Esophagus squamous epithelium (tissue), 5 donors: Measurements from ENCODE around the gene CLECL1. TPM values are rescaled to one million over a fixed set of nuclear protein-coding genes. Genes with fewer than 3 reads are reported as not detected.
"Not testable (repeated sequence)": the region's sequence is repeated elsewhere in the genome, so short reads cannot be mapped to it uniquely, and the experiment has no call there.

ENCODE experiments used
- DNase-seq: peaks from one replicate; lab custom pipeline; 2025; lab: John Stamatoyannopoulos, UW
- H3K27ac ChIP-seq, 4 donors: fragments of 200-600 bp; sonication (generic); one replicate each; pipeline ENCODE4 v1.5.1; 2016 to 2019; ENCODE audit warnings: mild to moderate bottlenecking in 1 of 4
- H3K27me3 ChIP-seq, 4 donors: fragments of 200-600 bp; sonication (generic); 1 replicate in 3 of 4; 2 replicates in 1 of 4; pipeline versions ENCODE4 v1.5.1 to v1.6.0; 2017 to 2021; ENCODE audit warnings: antibody characterized with exemption in 1 of 4
- H3K36me3 ChIP-seq, 3 donors: fragments of 200-600 bp; sonication (generic); one replicate each; pipeline ENCODE4 v1.5.1; 2016 to 2019
- H3K4me1 ChIP-seq, 3 donors: fragments of 200-600 bp; sonication (generic); one replicate each; pipeline ENCODE4 v1.5.1; 2017 to 2019
- H3K4me3 ChIP-seq, 4 donors: fragments of 200-600 bp; sonication (generic); 1 replicate in 3 of 4; 2 replicates in 1 of 4; pipeline ENCODE4 v1.5.1; 2016 to 2019; ENCODE audit warnings: mild to moderate bottlenecking in 2 of 4, moderate library complexity in 1 of 4
- H3K9me3 ChIP-seq, 3 donors: fragments of 200-600 bp; sonication (generic); one replicate each; pipeline ENCODE4 v1.5.1; 2016 to 2019
- POLR2A ChIP-seq, 4 donors: fragments of 450-650 bp; IDR thresholded peaks; one replicate each; pipeline ENCODE4 v1.6.1; 2017; ENCODE audit warnings: antibody characterized with exemption in 4 of 4, mild to moderate bottlenecking in 4 of 4, moderate library complexity in 3 of 4
- WGBS, 2 donors: methylation state at CpG; one replicate each; pipeline ENCODE4 v1.1.5; 2018; 5-methylcytosine and 5-hydroxymethylcytosine counted together
- intact Hi-C: fragments of 100-400 bp; cut with DNase I; formaldehyde crosslinking; loops from one replicate; pipeline ENCODE4 v1.15.0; 2022
- total RNA-seq, 4 donors: library from RNA; depleted of rRNA; stranded (reverse); fragments of >200 nt; gene quantifications; one replicate each; pipeline ENCODE4 v1.1.0, GENCODE V29; 2016
- TF ChIP-seq, protein P1 (sequence below), 6 experiments: fragments of 450-650 bp in 4 of 6; fragments of 200-600 bp in 2 of 6; sonication (generic) in 2 of 6; IDR thresholded peaks; one replicate each; pipeline ENCODE4 v1.5.1; 2016 to 2019; ENCODE audit warnings: antibody characterized with exemption in 6 of 6, mild to moderate bottlenecking in 4 of 6, moderate library complexity in 4 of 6
- donor health status: DM: yes; HTN: yes; CAD: no.

The CLECL1 gene
- total RNA-seq, 4 donors from 2014 or later, result 1.1 TPM; not detected in 3

GRCh38 chr12:9707356-9707755 lies 25.5 kb downstream of the CLECL1 start:
- no peaks in the 10 kb centered on the region for H3K36me3 ChIP-seq
- peaks cover 0 to 12% (median 0%) of the 10 kb centered on the region in 3 donors for H3K4me1 ChIP-seq
- H3K27ac ChIP-seq, result no peak overlapping the region
- no peaks in the 10 kb centered on the region for H3K9me3 ChIP-seq
- no peaks in the 10 kb centered on the region for H3K27me3 ChIP-seq
- no peak overlapping the region for H3K4me3 ChIP-seq
- TF ChIP-seq, protein P1, sequence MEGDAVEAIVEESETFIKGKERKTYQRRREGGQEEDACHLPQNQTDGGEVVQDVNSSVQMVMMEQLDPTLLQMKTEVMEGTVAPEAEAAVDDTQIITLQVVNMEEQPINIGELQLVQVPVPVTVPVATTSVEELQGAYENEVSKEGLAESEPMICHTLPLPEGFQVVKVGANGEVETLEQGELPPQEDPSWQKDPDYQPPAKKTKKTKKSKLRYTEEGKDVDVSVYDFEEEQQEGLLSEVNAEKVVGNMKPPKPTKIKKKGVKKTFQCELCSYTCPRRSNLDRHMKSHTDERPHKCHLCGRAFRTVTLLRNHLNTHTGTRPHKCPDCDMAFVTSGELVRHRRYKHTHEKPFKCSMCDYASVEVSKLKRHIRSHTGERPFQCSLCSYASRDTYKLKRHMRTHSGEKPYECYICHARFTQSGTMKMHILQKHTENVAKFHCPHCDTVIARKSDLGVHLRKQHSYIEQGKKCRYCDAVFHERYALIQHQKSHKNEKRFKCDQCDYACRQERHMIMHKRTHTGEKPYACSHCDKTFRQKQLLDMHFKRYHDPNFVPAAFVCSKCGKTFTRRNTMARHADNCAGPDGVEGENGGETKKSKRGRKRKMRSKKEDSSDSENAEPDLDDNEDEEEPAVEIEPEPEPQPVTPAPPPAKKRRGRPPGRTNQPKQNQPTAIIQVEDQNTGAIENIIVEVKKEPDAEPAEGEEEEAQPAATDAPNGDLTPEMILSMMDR (IDR thresholded peaks at IDR 0.05), result no peak
- no peak for TF ChIP-seq POLR2A (IDR thresholded peaks at IDR 0.05)
- DNase-seq, result no peak
- intact Hi-C loops, result loop anchor here (5.0 kb wide), 1 partner anchor 70 kb away; no protein-coding TSS in a partner anchor

GRCh38 chr12:9706086-9706685 lies 26.7 kb downstream of the CLECL1 start:
- H3K4me1 ChIP-seq, result peaks cover 0 to 12% (median 0%) of the 10 kb centered on the region in 3 donors
- intact Hi-C loops, result loop anchor here (5.0 kb wide), 1 partner anchor 69 kb away; no protein-coding TSS in a partner anchor
- no peak for TF ChIP-seq POLR2A (IDR thresholded peaks at IDR 0.05)
- TF ChIP-seq, protein P1 (IDR thresholded peaks at IDR 0.05), result no peak
- H3K9me3 ChIP-seq, result no peaks in the 10 kb centered on the region
- no peak overlapping the region for H3K27ac ChIP-seq
- no peak overlapping the region for H3K4me3 ChIP-seq
- no peak for DNase-seq
- no peaks in the 10 kb centered on the region for H3K27me3 ChIP-seq
- no peaks in the 10 kb centered on the region for H3K36me3 ChIP-seq

DNA sequence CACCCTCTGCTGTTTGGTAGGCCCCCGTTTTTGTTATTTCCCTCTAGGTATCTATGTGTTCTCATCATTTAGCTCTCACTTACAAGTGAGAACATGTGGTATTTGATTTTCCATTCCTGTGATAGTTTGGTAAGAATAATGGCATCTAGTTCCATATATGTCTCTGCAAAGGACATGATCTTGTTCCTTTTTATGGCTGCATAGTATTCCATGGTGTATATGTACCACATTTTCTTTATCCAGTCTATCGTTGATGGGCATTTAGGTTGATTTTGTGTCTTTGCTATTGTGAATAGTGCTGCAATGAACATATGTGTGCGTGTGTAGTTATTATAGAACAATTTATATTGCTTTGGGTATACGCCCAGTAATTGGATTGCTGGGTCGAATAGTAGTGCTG lies 28.3 kb downstream of the CLECL1 start:
- 84 to 87% methylated on average over 5 of the region's 5 CpGs for WGBS, 2 donors
- H3K27me3 ChIP-seq, H3K9me3 ChIP-seq, intact Hi-C loops, DNase-seq, H3K27ac ChIP-seq, H3K36me3 ChIP-seq, H3K4me3 ChIP-seq: not testable (repeated sequence)
- peaks cover 0 to 22% (median 3%) of the 10 kb centered on the region in 3 donors for H3K4me1 ChIP-seq

DNA sequence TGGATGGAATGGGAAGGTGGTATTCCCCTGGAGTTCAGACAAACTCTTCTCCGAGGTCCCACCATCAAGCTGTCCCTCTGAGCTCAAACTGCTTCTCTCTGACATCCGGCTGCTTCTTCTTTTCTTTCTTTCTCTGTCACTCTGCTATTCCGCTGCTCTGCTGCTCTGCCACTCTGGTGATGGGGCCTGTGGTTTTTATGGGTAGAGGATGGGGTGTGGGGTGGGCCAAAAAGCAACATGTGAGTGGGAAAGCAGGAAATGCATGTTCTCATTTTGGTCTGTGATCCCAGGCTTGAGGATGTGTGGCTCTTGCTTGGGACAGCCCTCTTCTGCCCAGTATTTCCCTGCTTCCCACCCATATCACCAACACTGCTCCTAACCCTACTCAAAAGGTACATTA lies 30.6 kb downstream of the CLECL1 start:
- intact Hi-C loops, result no loop called here

GRCh38 chr12:9701380-9702154 lies 31.3 kb downstream of the CLECL1 start:
- no peak overlapping the region for H3K27ac ChIP-seq
- TF ChIP-seq, protein P1 (IDR thresholded peaks at IDR 0.05), result no peak
- WGBS, 2 donors, result 71 to 100% methylated on average over 1 of the region's 1 CpG
- no peaks in the 10 kb centered on the region for H3K36me3 ChIP-seq
- H3K4me1 ChIP-seq, result peaks cover 0 to 11% (median 3%) of the 10 kb centered on the region in 3 donors
- H3K27me3 ChIP-seq, result no peaks in the 10 kb centered on the region
- peaks cover 0 to 8% (median 3%) of the 10 kb centered on the region in 3 donors for H3K9me3 ChIP-seq
- no peak overlapping the region for H3K4me3 ChIP-seq
- no peak for DNase-seq
- intact Hi-C loops, result no loop called here

More for the DNA sequence above, 30.6 kb downstream of the CLECL1 start:
- TF ChIP-seq POLR2A (IDR thresholded peaks at IDR 0.05), result peak in 1 of 4 donors; percentile 18
- TF ChIP-seq, protein P1 (IDR thresholded peaks at IDR 0.05), result no peak
- 61 to 71% methylated on average over 2 to 3 of the region's 3 CpGs for WGBS, 2 donors
- no peaks in the 10 kb centered on the region for H3K36me3 ChIP-seq
- peaks cover 0 to 5% (median 0%) of the 10 kb centered on the region in 3 donors for H3K9me3 ChIP-seq
- no peak for DNase-seq
- H3K27ac ChIP-seq, result no peak overlapping the region
- no peak overlapping the region for H3K4me3 ChIP-seq
- peaks cover 0 to 11% (median 3%) of the 10 kb centered on the region in 3 donors for H3K4me1 ChIP-seq
- no peaks in the 10 kb centered on the region for H3K27me3 ChIP-seq
